VCaP (cell line): ENCODE data around the gene ANO9.
A peak's percentile ranks its signal among the peaks of the same experiment; 100 is the strongest.

ENCODE experiments used
- H3K27ac ChIP-seq: fragments of 450-650 bp; 2 replicates; pipeline ENCODE4 v1.5.1; 2017
- CTCF ChIP-seq: fragments of 450-650 bp; conservative IDR thresholded peaks from 2 replicates; pipeline ENCODE4 v1.5.1; 2017; ENCODE audit warnings: mild to moderate bottlenecking, moderate library complexity

ANO9 gene

GRCh38 chr11:441418-442274 is at the start of gene ANO9:
Gene ANO9 (minus strand): TSS chr11:442011. CDS start chr11:441926, 85 bp downstream.
- no peak for TF ChIP-seq CTCF
- peak within 1 kb of the TSS; percentile 48; the same call in 1 of the 2 replicates for H3K27ac ChIP-seq

GRCh38 chr11:491358-491757 is 49.5 kb upstream of the ANO9 start:
- no peak for TF ChIP-seq CTCF
- no peak overlapping the region for H3K27ac ChIP-seq

GRCh38 chr11:490930-491260 is 49.1 kb upstream of the ANO9 start:
- no peak for TF ChIP-seq CTCF

GRCh38 chr11:490186-490929 is 48.5 kb upstream of the ANO9 start:
- TF ChIP-seq CTCF, result no peak
- H3K27ac ChIP-seq, result no peak overlapping the region

More at GRCh38 chr11:490930-491260, 49.1 kb upstream of the ANO9 start:
- H3K27ac ChIP-seq, result no peak overlapping the region

- no peak for TF ChIP-seq CTCF
- no peak overlapping the region for H3K27ac ChIP-seq
Observed at GRCh38 chr11:489610-490185, 47.9 kb upstream of the ANO9 start.

- no peak for TF ChIP-seq CTCF
Observed at GRCh38 chr11:488992-489391, 47.2 kb upstream of the ANO9 start.

GRCh38 chr11:488579-488978 is 46.8 kb upstream of the ANO9 start:
- no peak for TF ChIP-seq CTCF
- no peak overlapping the region for H3K27ac ChIP-seq

More at GRCh38 chr11:488992-489391, 47.2 kb upstream of the ANO9 start:
- no peak overlapping the region for H3K27ac ChIP-seq
